Parathyroid adenoma (tissue), 2 donors: ENCODE results near the gene TULP4.

Source experiments
- H2AFZ ChIP-seq: fragments of 300-600 bp; sonication (generic); one replicate; pipeline ENCODE4 v1.7.0; 2017; ENCODE audit warnings: antibody characterized with exemption, mild to moderate bottlenecking
- H3K27ac ChIP-seq: fragments of 300-600 bp; sonication (generic); one replicate; pipeline ENCODE4 v1.7.0; 2017
- H3K27me3 ChIP-seq: fragments of 300-600 bp; sonication (generic); one replicate; pipeline ENCODE4 v1.7.0; 2017; ENCODE audit warnings: low read length; ENCODE audit not compliant: control insufficient read depth, insufficient read depth
- H3K36me3 ChIP-seq: fragments of 300-600 bp; sonication (generic); one replicate; pipeline ENCODE4 v1.7.0; 2017; ENCODE audit warnings: low read length; ENCODE audit not compliant: control insufficient read depth, insufficient read depth
- H3K4me1 ChIP-seq: fragments of 300-600 bp; sonication (generic); one replicate; pipeline ENCODE4 v1.7.0; 2017; ENCODE audit warnings: control low read depth
- H3K4me2 ChIP-seq: fragments of 300-600 bp; sonication (generic); one replicate; pipeline ENCODE4 v1.7.0; 2017; ENCODE audit warnings: low read length
- H3K4me3 ChIP-seq: fragments of 300-600 bp; sonication (generic); one replicate; pipeline ENCODE4 v1.7.0; 2017; ENCODE audit warnings: low read depth, low read length
- H3K79me2 ChIP-seq: fragments of 300-600 bp; sonication (generic); one replicate; pipeline ENCODE4 v1.7.0; 2017; ENCODE audit warnings: control low read depth
- H3K9ac ChIP-seq: fragments of 300-600 bp; sonication (generic); one replicate; pipeline ENCODE4 v1.7.0; 2017; ENCODE audit warnings: mild to moderate bottlenecking
- H3K9me3 ChIP-seq: fragments of 300-600 bp; sonication (generic); one replicate; pipeline ENCODE4 v1.7.0; 2017; ENCODE audit warnings: low read length; ENCODE audit not compliant: control insufficient read depth
- CTCF ChIP-seq: fragments of 300-600 bp; sonication (generic); IDR thresholded peaks from one replicate; pipeline ENCODE4 v1.7.0; 2017; ENCODE audit warnings: antibody characterized with exemption, mild to moderate bottlenecking
- donor health status: primary hyperparathyroidism.

The TULP4 gene

GRCh38 chr6:158370805-158371204 lies 58.5 kb downstream of the TULP4 start:
- TF ChIP-seq CTCF = no peak
- no peak overlapping the region for H3K4me2 ChIP-seq
- peaks cover 5% of the 10 kb centered on the region for H3K79me2 ChIP-seq

GRCh38 chr6:158371261-158371660 lies 59.0 kb downstream of the TULP4 start:
- no peak overlapping the region for H3K4me3 ChIP-seq
- H3K9ac ChIP-seq = no peak overlapping the region

More at GRCh38 chr6:158370805-158371204, 58.5 kb downstream of the TULP4 start:
- Histone ChIP-seq H2AFZ (no peak overlapping the region), H3K27me3 (no peaks in the 10 kb centered on the region), H3K9ac (no peak overlapping the region), H3K27ac (no peak overlapping the region), H3K36me3 (no peaks in the 10 kb centered on the region), H3K4me3 (no peak overlapping the region), H3K4me1 (no peaks in the 10 kb centered on the region), H3K9me3 (no peaks in the 10 kb centered on the region)

GRCh38 chr6:158372574-158372973 lies 60.3 kb downstream of the TULP4 start:
- H3K36me3 ChIP-seq = no peaks in the 10 kb centered on the region
- H3K4me1 ChIP-seq = peaks cover 2% of the 10 kb centered on the region
- H3K9ac ChIP-seq = no peak overlapping the region
- no peaks in the 10 kb centered on the region for H3K9me3 ChIP-seq
- TF ChIP-seq CTCF = no peak
- no peaks in the 10 kb centered on the region for H3K27me3 ChIP-seq
- no peak overlapping the region for H2AFZ ChIP-seq
- H3K79me2 ChIP-seq = no peaks in the 10 kb centered on the region
- H3K4me3 ChIP-seq = no peak overlapping the region
- no peak overlapping the region for H3K4me2 ChIP-seq
- no peak overlapping the region for H3K27ac ChIP-seq

More at GRCh38 chr6:158371261-158371660, 59.0 kb downstream of the TULP4 start:
- no peak for TF ChIP-seq CTCF
- Histone ChIP-seq H3K4me1 (no peaks in the 10 kb centered on the region), H2AFZ (no peak overlapping the region), H3K4me2 (no peak overlapping the region), H3K79me2 (peaks cover 2% of the 10 kb centered on the region), H3K27ac (no peak overlapping the region), H3K27me3 (no peaks in the 10 kb centered on the region), H3K36me3 (no peaks in the 10 kb centered on the region), H3K9me3 (no peaks in the 10 kb centered on the region)

- no peaks in the 10 kb centered on the region for H3K27me3 ChIP-seq
- no peak overlapping the region for H3K4me2 ChIP-seq
- no peak overlapping the region for H3K4me3 ChIP-seq
- H2AFZ ChIP-seq = no peak overlapping the region
- H3K9ac ChIP-seq = no peak overlapping the region
- H3K9me3 ChIP-seq = no peaks in the 10 kb centered on the region
- TF ChIP-seq CTCF = no peak
- H3K79me2 ChIP-seq = no peaks in the 10 kb centered on the region
- peaks cover 4% of the 10 kb centered on the region for H3K4me1 ChIP-seq
- H3K27ac ChIP-seq = no peak overlapping the region
- no peaks in the 10 kb centered on the region for H3K36me3 ChIP-seq
These were observed 60.9 kb downstream of the TULP4 start for GRCh38 chr6:158373214-158373613.

- TF ChIP-seq CTCF = no peak
- no peak overlapping the region for H3K4me3 ChIP-seq
- H3K4me1 ChIP-seq = peaks cover 4% of the 10 kb centered on the region
- H3K27me3 ChIP-seq = no peaks in the 10 kb centered on the region
- no peak overlapping the region for H3K4me2 ChIP-seq
- H3K9me3 ChIP-seq = no peaks in the 10 kb centered on the region
- no peak overlapping the region for H3K27ac ChIP-seq
- no peak overlapping the region for H3K9ac ChIP-seq
- no peak overlapping the region for H2AFZ ChIP-seq
- no peaks in the 10 kb centered on the region for H3K36me3 ChIP-seq
- H3K79me2 ChIP-seq = peaks cover 2% of the 10 kb centered on the region
These were observed 61.8 kb downstream of the TULP4 start for GRCh38 chr6:158374020-158374419.
